Superior temporal gyrus (tissue), 1 donor: Measurements from ENCODE around the gene LRP6.

ENCODE experiments used
- DNase-seq: peaks from one replicate; pipeline ENCODE4 v3.0.0-alpha.2; 2016; ENCODE audit errors: extremely low spot score

LRP6 gene

GRCh38 chr12:12072064-12072760 is 194.6 kb downstream of the LRP6 start:
- no peak for DNase-seq

- DNase-seq: no peak
These were observed 195.9 kb downstream of the LRP6 start, which contains the start of gene BCL2L14 for GRCh38 chr12:12070674-12071656. TSS of gene BCL2L14 (plus strand) at chr12:12070939. CDS start at chr12:12079306, 8,367 bp downstream.

- no peak for DNase-seq
These were observed 196.9 kb downstream of the LRP6 start for GRCh38 chr12:12069821-12070548.

- no peak for DNase-seq
These were observed 198.1 kb downstream of the LRP6 start for GRCh38 chr12:12068751-12069150.
